Astrocyte of the cerebellum (primary cell): ENCODE data around the gene ARHGAP33.

ENCODE experiments used
- DNase-seq: peaks from one replicate; pipeline ENCODE4 v3.0.0-alpha.2; 2011; ENCODE audit warnings: low read depth
- H3K4me3 ChIP-seq: 2 replicates; pipeline ENCODE4 v1.5.1; 2011; ENCODE audit warnings: mild to moderate bottlenecking, low read depth, low read length, moderate library complexity
- CTCF ChIP-seq: IDR thresholded peaks from 2 replicates; pipeline ENCODE4 v1.5.1; 2012; ENCODE audit warnings: low read length, low read depth, moderate library complexity, mild to moderate bottlenecking; ENCODE audit errors: missing control alignments
- in situ Hi-C: cut with HindIII; loops from 2 replicates; pipeline ENCODE4 v1.10.0; 2017; ENCODE audit warnings: low sequenced_read_pairs

ARHGAP33 gene

GRCh38 chr19:35736913-35737886 is 38.2 kb upstream of the ARHGAP33 start:
- in situ Hi-C loops: no loop called here
- TF ChIP-seq CTCF: peak; percentile 9
- DNase-seq: no peak
- no peak overlapping the region for H3K4me3 ChIP-seq

GRCh38 chr19:35738021-35738886 is 37.1 kb upstream of the ARHGAP33 start:
- DNase-seq: no peak
- H3K4me3 ChIP-seq: no peak overlapping the region
- TF ChIP-seq CTCF: no peak
- in situ Hi-C loops: no loop called here

GRCh38 chr19:35738887-35739229 is 36.5 kb upstream of the ARHGAP33 start:
- no peak for TF ChIP-seq CTCF
- H3K4me3 ChIP-seq: no peak overlapping the region
- in situ Hi-C loops: no loop called here
- no peak for DNase-seq

- no peak for TF ChIP-seq CTCF
- in situ Hi-C loops: no loop called here
- no peak for DNase-seq
- H3K4me3 ChIP-seq: peak overlapping the region; percentile 55
Observed at GRCh38 chr19:35739275-35740107, 35.9 kb upstream of the ARHGAP33 start.

GRCh38 chr19:35740108-35740422 is 35.3 kb upstream of the ARHGAP33 start:
- DNase-seq: no peak
- in situ Hi-C loops: no loop called here
- peak overlapping the region; percentile 55 for H3K4me3 ChIP-seq
- no peak for TF ChIP-seq CTCF

GRCh38 chr19:35740423-35741202 is 34.8 kb upstream of the ARHGAP33 start:
- in situ Hi-C loops: no loop called here
- TF ChIP-seq CTCF: peak; percentile 10
- peak overlapping the region; percentile 55 for H3K4me3 ChIP-seq
- DNase-seq: peak; percentile 91
